ENCODE measurements around the gene ZNF444.

DNA sequence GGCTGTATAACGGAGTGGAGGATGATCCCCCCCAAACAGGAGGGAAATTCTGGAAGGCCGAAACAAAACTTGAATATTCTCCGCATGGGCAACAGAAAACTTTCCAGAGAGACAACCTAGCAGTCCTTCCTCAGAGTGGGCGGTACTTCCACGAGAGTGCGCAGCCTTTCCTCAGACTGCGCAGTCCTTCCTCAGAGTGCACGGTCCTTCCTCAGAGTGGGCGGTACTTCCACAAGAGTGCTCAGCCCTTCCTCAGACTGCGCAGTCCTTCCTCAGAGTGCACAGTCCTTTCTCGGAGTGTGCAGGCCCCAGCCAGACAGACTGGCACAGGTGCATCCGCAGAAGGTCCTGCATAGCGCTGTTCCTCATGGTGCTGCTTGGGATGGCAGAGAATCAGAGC, 22.0 kb downstream of the ZNF444 start:
- TF ChIP-seq POLR2A (IDR thresholded peaks at IDR 0.05; ENCODE audit: low read depth, low read length) (no peak), POLR2AphosphoS5 (IDR thresholded peaks at IDR 0.05; ENCODE audit: low read depth, low read length) (no peak), TAF1 (IDR thresholded peaks at IDR 0.05; ENCODE audit: borderline replicate concordance, low read depth, low read length) (no peak)
